Parathyroid adenoma (tissue), 2 donors: Measurements from ENCODE around the gene BSN.

ENCODE experiments used
- H2AFZ ChIP-seq: fragments of 300-600 bp; sonication (generic); one replicate; pipeline ENCODE4 v1.7.0; 2017; ENCODE audit warnings: antibody characterized with exemption, mild to moderate bottlenecking
- H3K27ac ChIP-seq: fragments of 300-600 bp; sonication (generic); one replicate; pipeline ENCODE4 v1.7.0; 2017
- H3K27me3 ChIP-seq: fragments of 300-600 bp; sonication (generic); one replicate; pipeline ENCODE4 v1.7.0; 2017; ENCODE audit warnings: low read length; ENCODE audit not compliant: control insufficient read depth, insufficient read depth
- H3K36me3 ChIP-seq: fragments of 300-600 bp; sonication (generic); one replicate; pipeline ENCODE4 v1.7.0; 2017; ENCODE audit warnings: low read length; ENCODE audit not compliant: control insufficient read depth, insufficient read depth
- H3K4me1 ChIP-seq: fragments of 300-600 bp; sonication (generic); one replicate; pipeline ENCODE4 v1.7.0; 2017; ENCODE audit warnings: control low read depth
- H3K4me2 ChIP-seq: fragments of 300-600 bp; sonication (generic); one replicate; pipeline ENCODE4 v1.7.0; 2017; ENCODE audit warnings: low read length
- H3K4me3 ChIP-seq: fragments of 300-600 bp; sonication (generic); one replicate; pipeline ENCODE4 v1.7.0; 2017; ENCODE audit warnings: low read depth, low read length
- H3K79me2 ChIP-seq: fragments of 300-600 bp; sonication (generic); one replicate; pipeline ENCODE4 v1.7.0; 2017; ENCODE audit warnings: control low read depth
- H3K9ac ChIP-seq: fragments of 300-600 bp; sonication (generic); one replicate; pipeline ENCODE4 v1.7.0; 2017; ENCODE audit warnings: mild to moderate bottlenecking
- H3K9me3 ChIP-seq: fragments of 300-600 bp; sonication (generic); one replicate; pipeline ENCODE4 v1.7.0; 2017; ENCODE audit warnings: low read length; ENCODE audit not compliant: control insufficient read depth
- CTCF ChIP-seq: fragments of 300-600 bp; sonication (generic); IDR thresholded peaks from one replicate; pipeline ENCODE4 v1.7.0; 2017; ENCODE audit warnings: antibody characterized with exemption, mild to moderate bottlenecking
- donor health status: primary hyperparathyroidism.

BSN gene

GRCh38 chr3:49534581-49535441 is 19.5 kb upstream of the BSN start:
- no peak for TF ChIP-seq CTCF
- H3K79me2 ChIP-seq: no peaks in the 10 kb centered on the region

GRCh38 chr3:49535971-49536874 is 18.1 kb upstream of the BSN start:
- Histone ChIP-seq H3K9ac (no peak overlapping the region), H3K4me2 (no peak overlapping the region), H3K4me3 (no peak overlapping the region), H2AFZ (no peak overlapping the region), H3K36me3 (no peaks in the 10 kb centered on the region), H3K27me3 (no peaks in the 10 kb centered on the region), H3K9me3 (no peaks in the 10 kb centered on the region), H3K27ac (no peak overlapping the region), H3K79me2 (no peaks in the 10 kb centered on the region), H3K4me1 (peaks cover 14% of the 10 kb centered on the region)
- no peak for TF ChIP-seq CTCF

More at GRCh38 chr3:49534581-49535441, 19.5 kb upstream of the BSN start:
- no peak overlapping the region for H3K4me2 ChIP-seq
- H3K27me3 ChIP-seq: no peaks in the 10 kb centered on the region
- H3K9ac ChIP-seq: no peak overlapping the region
- no peak overlapping the region for H3K4me3 ChIP-seq
- H3K4me1 ChIP-seq: peaks cover 10% of the 10 kb centered on the region
- no peak overlapping the region for H3K27ac ChIP-seq
- H2AFZ ChIP-seq: no peak overlapping the region
- no peaks in the 10 kb centered on the region for H3K36me3 ChIP-seq
- H3K9me3 ChIP-seq: no peaks in the 10 kb centered on the region

- Histone ChIP-seq H3K36me3 (no peaks in the 10 kb centered on the region), H3K27me3 (no peaks in the 10 kb centered on the region), H3K4me1 (peaks cover 14% of the 10 kb centered on the region), H2AFZ (no peak overlapping the region), H3K9ac (no peak overlapping the region), H3K9me3 (no peaks in the 10 kb centered on the region), H3K4me2 (no peak overlapping the region), H3K4me3 (no peak overlapping the region), H3K27ac (no peak overlapping the region), H3K79me2 (no peaks in the 10 kb centered on the region)
- TF ChIP-seq CTCF: no peak
These were observed 17.3 kb upstream of the BSN start for GRCh38 chr3:49536875-49537533.

GRCh38 chr3:49539659-49540560 is 14.4 kb upstream of the BSN start:
- H3K36me3 ChIP-seq: no peaks in the 10 kb centered on the region
- peak overlapping the region; percentile 69 for H3K27ac ChIP-seq
- peak; percentile 95 for TF ChIP-seq CTCF
- H3K4me1 ChIP-seq: peaks cover 11% of the 10 kb centered on the region
- H3K4me2 ChIP-seq: peak overlapping the region; percentile 84
- H2AFZ ChIP-seq: peak overlapping the region; percentile 97
- no peaks in the 10 kb centered on the region for H3K27me3 ChIP-seq
- no peaks in the 10 kb centered on the region for H3K79me2 ChIP-seq
- no peak overlapping the region for H3K9ac ChIP-seq
- peak overlapping the region; percentile 63 for H3K4me3 ChIP-seq
- H3K9me3 ChIP-seq: no peaks in the 10 kb centered on the region
